Activated CD8-positive, alpha-beta memory T cell treated with anti-CD3 and anti-CD28 coated beads, Interleukin-2, amount 10 ng/mL, durations not matched to agents 7 days and 5 days (primary cell): ENCODE results near the gene RANGAP1. TPM values are rescaled to one million over a fixed set of nuclear protein-coding genes. Genes with fewer than 3 reads are reported as not detected.

Source experiments
- ATAC-seq: fragments of 150-1000 bp; cut with Tn5 transposase; one replicate; pipeline ENCODE4 v1.10.0; 2021; ENCODE audit warnings: moderate library complexity
- CTCF ChIA-PET: fragments of 350-600 bp; sonication (Branson Sonifier 250); formaldehyde crosslinking; loops from one replicate; lab custom pipeline; 2021; ENCODE audit warnings: antibody characterized with exemption; lab: Charles Lee
- DNase-seq: peaks from one replicate; pipeline ENCODE4 v3.0.0-alpha.2; 2020
- H3K27ac Mint-ChIP-seq: one replicate; pipeline ENCODE4 v1.8.0; 2021; ENCODE audit warnings: mild to moderate bottlenecking, mixed read lengths
- H3K27me3 Mint-ChIP-seq: one replicate; pipeline ENCODE4 v1.8.0; 2021; ENCODE audit warnings: mixed read lengths
- H3K36me3 Mint-ChIP-seq: one replicate; pipeline ENCODE4 v1.8.0; 2021; ENCODE audit warnings: mild to moderate bottlenecking, mixed read lengths
- H3K4me1 Mint-ChIP-seq: one replicate; pipeline ENCODE4 v1.8.0; 2021; ENCODE audit warnings: mixed read lengths
- H3K4me3 Mint-ChIP-seq: one replicate; pipeline ENCODE4 v1.8.0; 2021; ENCODE audit warnings: mild to moderate bottlenecking, moderate library complexity, mixed read lengths
- H3K9me3 Mint-ChIP-seq: one replicate; pipeline ENCODE4 v1.8.0; 2022; ENCODE audit warnings: low read depth, mixed read lengths
- microRNA-seq: library from miRNA; unstranded; fragments of <30 nt; microRNA quantifications from one replicate; pipeline ENCODE4 v1.2.0, GENCODE V29; 2022
- total RNA-seq, 2 experiments: library from RNA; stranded (reverse); gene quantifications; one replicate each; pipeline ENCODE4 v1.2.3, GENCODE V29; 2021

The RANGAP1 gene
- total RNA-seq, 2 experiments from 2014 or later, result 145 to 155 TPM

GRCh38 chr22:41206719-41207118 is 79.3 kb downstream of the RANGAP1 start:
- no peaks in the 10 kb centered on the region for H3K9me3 Mint-ChIP-seq
- peak overlapping the region; percentile 58 for H3K4me3 Mint-ChIP-seq
- DNase-seq (no peak), ATAC-seq (no peak)
- H3K36me3 Mint-ChIP-seq, result peaks cover 14% of the 10 kb centered on the region
- H3K27ac Mint-ChIP-seq, result peak overlapping the region; percentile 18
- H3K4me1 Mint-ChIP-seq, result peaks cover 27% of the 10 kb centered on the region
- peaks cover 9% of the 10 kb centered on the region for H3K27me3 Mint-ChIP-seq
- CTCF ChIA-PET, result interaction anchor here (1.1 to 3.1 kb wide), 4 partner anchors 9 to 255 kb away, joined by 3 to 15 read pairs (median 3); no protein-coding TSS in a partner anchor

- peak; percentile 100 for ATAC-seq
- CTCF ChIA-PET, result interaction anchor here (1.0 kb wide), 1 partner anchor 9 kb away, joined by 3 read pairs; no protein-coding TSS in a partner anchor
- peaks cover 11% of the 10 kb centered on the region for H3K36me3 Mint-ChIP-seq
These were observed 80.7 kb downstream of the RANGAP1 start, which contains the start of gene L3MBTL2 for GRCh38 chr22:41204992-41205900. TSS of gene L3MBTL2 (plus strand) at chr22:41205312. CDS start at chr22:41205363, 51 bp downstream.

GRCh38 chr22:41204066-41204465 is 81.9 kb downstream of the RANGAP1 start:
- CTCF ChIA-PET, result no interaction called here
- H3K4me3 Mint-ChIP-seq, result no peak overlapping the region

More at GRCh38 chr22:41204992-41205900, 80.7 kb downstream of the RANGAP1 start, which contains the start of gene L3MBTL2:
- Mint-ChIP-seq H3K27me3 (peaks cover 17% of the 10 kb centered on the region), H3K27ac (peak within 1 kb of the TSS; percentile 89), H3K9me3 (no peaks in the 10 kb centered on the region), H3K4me1 (peaks cover 25% of the 10 kb centered on the region), H3K4me3 (peak within 1 kb of the TSS; percentile 95)
- DNase-seq, result peak; percentile 100

GRCh38 chr22:41203118-41203517 is 82.9 kb downstream of the RANGAP1 start:
- H3K9me3 Mint-ChIP-seq, result no peaks in the 10 kb centered on the region
- CTCF ChIA-PET, result interaction anchor here (0.9 kb wide), 1 partner anchor 129 kb away, joined by 3 read pairs; no protein-coding TSS in a partner anchor
- no peak for DNase-seq
- H3K4me3 Mint-ChIP-seq, result no peak overlapping the region
- H3K27ac Mint-ChIP-seq, result no peak overlapping the region
- peaks cover 28% of the 10 kb centered on the region for H3K4me1 Mint-ChIP-seq
- H3K36me3 Mint-ChIP-seq, result peaks cover 4% of the 10 kb centered on the region
- H3K27me3 Mint-ChIP-seq, result peaks cover 23% of the 10 kb centered on the region
- no peak for ATAC-seq

More at GRCh38 chr22:41204066-41204465, 81.9 kb downstream of the RANGAP1 start:
- Mint-ChIP-seq H3K36me3 (peaks cover 4% of the 10 kb centered on the region), H3K9me3 (no peaks in the 10 kb centered on the region), H3K4me1 (peaks cover 25% of the 10 kb centered on the region), H3K27me3 (peaks cover 23% of the 10 kb centered on the region), H3K27ac (no peak overlapping the region)
- ATAC-seq (no peak), DNase-seq (no peak)

DNA sequence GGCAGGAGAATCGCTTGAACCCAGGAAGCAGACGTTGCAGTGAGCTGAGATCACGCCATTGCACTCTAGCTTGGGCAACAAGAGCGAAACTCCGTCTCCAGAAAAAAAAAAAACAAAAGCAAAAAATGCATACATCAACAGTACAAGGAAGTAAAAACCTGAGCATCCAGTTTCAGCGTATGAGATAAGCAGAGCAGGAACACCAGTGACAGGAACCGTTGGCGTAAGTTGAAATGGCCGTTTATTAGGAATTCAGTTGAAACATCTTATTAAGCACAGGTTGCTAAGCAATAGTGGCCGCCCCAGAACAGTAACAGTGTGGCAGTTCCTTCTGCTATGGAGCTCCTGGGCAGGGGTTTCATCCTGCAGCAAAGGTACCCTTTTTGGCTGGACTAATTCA is 84.8 kb downstream of the RANGAP1 start:
- DNase-seq (no peak), ATAC-seq (no peak)
- no peaks in the 10 kb centered on the region for H3K9me3 Mint-ChIP-seq
- H3K27ac Mint-ChIP-seq, result no peak overlapping the region
- CTCF ChIA-PET, result interaction anchor here (0.9 kb wide), 1 partner anchor 278 kb away, joined by 3 read pairs; no protein-coding TSS in a partner anchor
- peaks cover 28% of the 10 kb centered on the region for H3K27me3 Mint-ChIP-seq
- peaks cover 1% of the 10 kb centered on the region for H3K36me3 Mint-ChIP-seq
- no peak overlapping the region for H3K4me3 Mint-ChIP-seq
- H3K4me1 Mint-ChIP-seq, result peaks cover 26% of the 10 kb centered on the region

GRCh38 chr22:41198027-41198580 is 87.9 kb downstream of the RANGAP1 start:
- Mint-ChIP-seq H3K27me3 (peaks cover 27% of the 10 kb centered on the region), H3K27ac (peak overlapping the region; percentile 39), H3K9me3 (no peaks in the 10 kb centered on the region), H3K4me1 (peaks cover 13% of the 10 kb centered on the region), H3K4me3 (peak overlapping the region; percentile 82), H3K36me3 (no peaks in the 10 kb centered on the region)
- ATAC-seq (peak; percentile 59), DNase-seq (peak; percentile 75)
- CTCF ChIA-PET, result interaction anchor here (1.2 to 2.9 kb wide), 5 partner anchors 9 to 275 kb away, joined by 3 to 25 read pairs (median 3); partner anchors contain the start of gene ZC3H7B

- H3K27me3 Mint-ChIP-seq, result peaks cover 25% of the 10 kb centered on the region
- H3K36me3 Mint-ChIP-seq, result no peaks in the 10 kb centered on the region
- H3K4me1 Mint-ChIP-seq, result peaks cover 13% of the 10 kb centered on the region
- DNase-seq (peak; percentile 84), ATAC-seq (peak; percentile 89)
- CTCF ChIA-PET, result interaction anchor here (1.6 to 2.9 kb wide), 4 partner anchors 10 to 275 kb away, joined by 3 to 25 read pairs (median 10); no protein-coding TSS in a partner anchor
- peak overlapping the region; percentile 82 for H3K4me3 Mint-ChIP-seq
- no peaks in the 10 kb centered on the region for H3K9me3 Mint-ChIP-seq
- peak overlapping the region; percentile 39 for H3K27ac Mint-ChIP-seq
These were observed 88.7 kb downstream of the RANGAP1 start for GRCh38 chr22:41197038-41197972.

Small RNAs within 50 kb of the gene (microRNA-seq; reads per million reads assigned to microRNA genes)
- not detected for gene MIR6889

Other genes starting within 250 kb of the RANGAP1 start
- 10 to 100 TPM; 61.1 to 61.9 TPM for gene EP300, start 193.6 kb downstream of the RANGAP1 start, total RNA-seq
- 10 to 100 TPM; 36.6 to 43.4 TPM for gene L3MBTL2, start 80.9 kb downstream of the RANGAP1 start, total RNA-seq
- under 1 TPM; 0.12 to 0.38 TPM for gene CHADL, start 45.3 kb downstream of the RANGAP1 start, total RNA-seq
- 10 to 100 TPM; 56.3 to 62.4 TPM for gene ZC3H7B, start 15.3 kb upstream of the RANGAP1 start, total RNA-seq
- gene TEF, start 95.8 kb upstream of the RANGAP1 start, total RNA-seq, result 1 to 10 TPM; 1.4 to 2.0 TPM
- gene TOB2, start 160.6 kb upstream of the RANGAP1 start, total RNA-seq, result 10 to 100 TPM; 38.8 to 45.1 TPM
- gene PHF5A, start 182.5 kb upstream of the RANGAP1 start, total RNA-seq, result 10 to 100 TPM; 54.5 to 75.0 TPM
- 10 to 100 TPM; 90.0 to 93.3 TPM for gene ACO2, start 182.9 kb upstream of the RANGAP1 start, total RNA-seq